GM23338 (cell line): Measurements from ENCODE around the gene GRHPR. TPM values are rescaled to one million over a fixed set of nuclear protein-coding genes. Genes with fewer than 3 reads are reported as not detected.

Experiments
- ATAC-seq: fragments of 200-7000 bp; cut with Tn5 transposase; 3 replicates; pipeline ENCODE4 v1.9.1; 2020
- DNase-seq: peaks from one replicate; pipeline ENCODE4 v3.0.0-alpha.2; 2015; ENCODE audit warnings: low spot score
- H2AFZ ChIP-seq: fragments of 200-600 bp; sonication (generic); 2 replicates; pipeline ENCODE4 v1.8.0; 2016; ENCODE audit warnings: antibody characterized with exemption, mild to moderate bottlenecking, moderate library complexity
- H3F3A ChIP-seq: fragments of 200-600 bp; sonication (generic); replicated peaks from 2 replicates; pipeline ENCODE4 v1.8.0; 2017; ENCODE audit warnings: antibody characterized with exemption, mixed run types, low read depth
- H3K27ac ChIP-seq: fragments of 200-600 bp; sonication (generic); 2 replicates; pipeline ENCODE4 v1.6.1; 2016; ENCODE audit warnings: low read depth
- H3K27me3 ChIP-seq: fragments of 200-600 bp; sonication (generic); 2 replicates; pipeline ENCODE4 v1.8.0; 2016; ENCODE audit warnings: mild to moderate bottlenecking, mixed run types, moderate library complexity; ENCODE audit not compliant: insufficient read depth
- H3K36me3 ChIP-seq: fragments of 200-600 bp; sonication (generic); 2 replicates; pipeline ENCODE4 v1.8.0; 2016; ENCODE audit warnings: mild to moderate bottlenecking; ENCODE audit not compliant: insufficient read depth
- H3K4me1 ChIP-seq: fragments of 200-600 bp; sonication (generic); 2 replicates; pipeline ENCODE4 v1.8.0; 2016; ENCODE audit warnings: mild to moderate bottlenecking, moderate library complexity; ENCODE audit not compliant: insufficient read depth
- H3K4me2 ChIP-seq: fragments of 200-600 bp; sonication (generic); 2 replicates; pipeline ENCODE4 v1.7.1; 2017; ENCODE audit warnings: mixed run types
- H3K4me3 ChIP-seq: fragments of 200-600 bp; sonication (generic); 2 replicates; pipeline ENCODE4 v1.6.1; 2016; ENCODE audit warnings: mixed run types
- H3K79me2 ChIP-seq: fragments of 200-600 bp; sonication (generic); replicated peaks from 2 replicates; pipeline ENCODE4 v1.8.0; 2017; ENCODE audit warnings: mild to moderate bottlenecking; ENCODE audit not compliant: insufficient read depth
- H3K9me2 ChIP-seq: fragments of 200-600 bp; sonication (generic); 2 replicates; pipeline ENCODE4 v1.8.0; 2017; ENCODE audit not compliant: insufficient read depth
- H4K20me1 ChIP-seq: fragments of 200-600 bp; sonication (generic); replicated peaks from 2 replicates; pipeline ENCODE4 v1.8.0; 2017; ENCODE audit warnings: mild to moderate bottlenecking; ENCODE audit not compliant: insufficient read depth
- H3K27ac Mint-ChIP-seq: 2 replicates; pipeline ENCODE4 v1.8.0; 2020; ENCODE audit warnings: inconsistent platforms, mild to moderate bottlenecking, moderate library complexity, mixed read lengths
- H3K27me3 Mint-ChIP-seq: 3 replicates; pipeline ENCODE4 v1.8.0; 2022; ENCODE audit warnings: low read depth, mild to moderate bottlenecking, moderate library complexity, mixed read lengths, inconsistent platforms; ENCODE audit not compliant: insufficient read depth, poor library complexity
- H3K36me3 Mint-ChIP-seq: 3 replicates; pipeline ENCODE4 v1.8.0; 2021; ENCODE audit warnings: low read depth, mild to moderate bottlenecking, inconsistent platforms, moderate library complexity, mixed read lengths
- H3K4me1 Mint-ChIP-seq: 3 replicates; pipeline ENCODE4 v1.8.0; 2020; ENCODE audit warnings: mild to moderate bottlenecking, inconsistent platforms, mixed read lengths
- H3K4me3 Mint-ChIP-seq: 3 replicates; pipeline ENCODE4 v1.8.0; 2021; ENCODE audit warnings: moderate library complexity, mild to moderate bottlenecking, inconsistent platforms, mixed read lengths
- H3K9me3 Mint-ChIP-seq: 3 replicates; pipeline ENCODE4 v1.8.0; 2020; ENCODE audit warnings: moderate library complexity, mild to moderate bottlenecking, inconsistent platforms, mixed read lengths
- CREB1 ChIP-seq: fragments of 250-450 bp; sonication (Bioruptor Pico); IDR thresholded peaks from 2 replicates; pipeline ENCODE4 v1.5.0; 2020; ENCODE audit warnings: low read depth, mild to moderate bottlenecking, moderate library complexity
- CTCF ChIP-seq, 2 experiments: fragments of 200-600 bp in 1 of 2; sonication (generic) in 1 of 2; conservative IDR thresholded peaks; 2 replicates each; pipeline versions ENCODE4 v1.5.1 to v1.6.1; 2016 to 2017; ENCODE audit warnings: antibody characterized with exemption in 2 of 2, low read depth in 2 of 2, mild to moderate bottlenecking in 2 of 2, moderate library complexity in 1 of 2
- ETS1 ChIP-seq: IDR thresholded peaks from 2 replicates; pipeline ENCODE4 v1.6.1; 2016; ENCODE audit warnings: antibody characterized with exemption
- EZH2 ChIP-seq: fragments of 200-600 bp; sonication (generic); IDR thresholded peaks from one replicate; pipeline ENCODE4 v1.8.0; 2017; ENCODE audit warnings: antibody characterized with exemption, mild to moderate bottlenecking, low read depth; ENCODE audit not compliant: unreplicated experiment
- EZH2phosphoT487 ChIP-seq: fragments of 200-600 bp; sonication (generic); IDR thresholded peaks from one replicate; pipeline ENCODE4 v1.8.1; 2018; ENCODE audit warnings: antibody characterized with exemption; ENCODE audit not compliant: unreplicated experiment
- JUNB ChIP-seq: IDR thresholded peaks from one replicate; pipeline ENCODE4 v1.6.1; 2016; ENCODE audit warnings: antibody characterized with exemption; ENCODE audit not compliant: unreplicated experiment
- NANOG ChIP-seq: IDR thresholded peaks from 2 replicates; pipeline ENCODE4 v1.6.1; 2016; ENCODE audit warnings: antibody characterized with exemption, borderline replicate concordance
- REST ChIP-seq: IDR thresholded peaks from one replicate; pipeline ENCODE4 v1.6.1; 2018; ENCODE audit warnings: antibody characterized with exemption; ENCODE audit not compliant: unreplicated experiment
- STAT1 ChIP-seq: IDR thresholded peaks from one replicate; pipeline ENCODE4 v1.6.1; 2016; ENCODE audit warnings: antibody characterized with exemption; ENCODE audit not compliant: unreplicated experiment
- ZNF114 ChIP-seq: fragments of 250-450 bp; sonication (Bioruptor Pico); IDR thresholded peaks from 2 replicates; pipeline ENCODE4 v1.5.0; 2020; ENCODE audit warnings: mild to moderate bottlenecking, moderate library complexity
- ZNF331 ChIP-seq: fragments of 250-450 bp; sonication (Bioruptor Pico); IDR thresholded peaks from 2 replicates; pipeline ENCODE4 v1.5.0; 2020; ENCODE audit warnings: low read depth, mild to moderate bottlenecking, moderate library complexity
- ZNF462 ChIP-seq: fragments of 250-450 bp; sonication (Bioruptor Pico); IDR thresholded peaks from 2 replicates; pipeline ENCODE4 v1.5.0; 2020; ENCODE audit warnings: mild to moderate bottlenecking, moderate library complexity
- polyA plus RNA-seq: library from polyadenylated mRNA; unstranded; fragments of >200 nt; fragmentation: Nextera tagmentation; extraction: Ambion mirVana; gene quantifications from 2 replicates; pipeline ENCODE4 v1.2.1, GENCODE V29; 2016
- total RNA-seq: library from RNA; depleted of rRNA; stranded (reverse); fragments of >200 nt; shearing (Covaris generic); gene quantifications from 2 replicates; pipeline ENCODE4 v1.2.3, GENCODE V29; 2014

The GRHPR gene
- total and polyA plus RNA-seq, 2 experiments from 2014 or later: 69.0 to 128 TPM

- peaks cover 28% of the 10 kb centered on the region for H3K4me1 ChIP-seq
- H2AFZ ChIP-seq: no peak overlapping the region
- Mint-ChIP-seq H3K4me1 (peaks cover 27% of the 10 kb centered on the region), H3K27me3 (peaks cover 12% of the 10 kb centered on the region), H3K27ac (no peak overlapping the region), H3K36me3 (no peaks in the 10 kb centered on the region; the same call in 2 of the 3 replicates), H3K9me3 (no peaks in the 10 kb centered on the region), H3K4me3 (no peak overlapping the region)
- H4K20me1 ChIP-seq: no peaks in the 10 kb centered on the region
- H3K4me3 ChIP-seq: no peak overlapping the region
- no peaks in the 10 kb centered on the region for H3K79me2 ChIP-seq
- no peak overlapping the region for H3K27ac ChIP-seq
- H3K4me2 ChIP-seq: no peak overlapping the region
- no peak for DNase-seq
- no peak for ATAC-seq
- H3K27me3 ChIP-seq: no peaks in the 10 kb centered on the region
- no peaks in the 10 kb centered on the region for H3K9me2 ChIP-seq
- peaks cover 7% of the 10 kb centered on the region; the same call in 1 of the 2 replicates for H3F3A ChIP-seq
- H3K36me3 ChIP-seq: no peaks in the 10 kb centered on the region
- TF ChIP-seq ZNF114 (CRISPR knock-in tag) (no peak), EZH2 (no peak), ETS1 (no peak), JUNB (no peak), REST (no peak), ZNF331 (CRISPR knock-in tag) (no peak), STAT1 (no peak), ZNF462 (CRISPR knock-in tag) (no peak), CREB1 (CRISPR knock-in tag) (no peak), NANOG (no peak), EZH2phosphoT487 (no peak), CTCF (conservative IDR thresholded peaks at IDR 0.05; ENCODE audit: low read depth in 2 of 2) (no peak)
Measured at GRCh38 chr9:37417252-37417803, 5.2 kb upstream of the GRHPR start.
